ENCODE measurements around the gene KRTAP9-9.
"Not testable (repeated sequence)": the region's sequence is repeated elsewhere in the genome, so short reads cannot be mapped to it uniquely, and the experiment has no call there.

DNA sequence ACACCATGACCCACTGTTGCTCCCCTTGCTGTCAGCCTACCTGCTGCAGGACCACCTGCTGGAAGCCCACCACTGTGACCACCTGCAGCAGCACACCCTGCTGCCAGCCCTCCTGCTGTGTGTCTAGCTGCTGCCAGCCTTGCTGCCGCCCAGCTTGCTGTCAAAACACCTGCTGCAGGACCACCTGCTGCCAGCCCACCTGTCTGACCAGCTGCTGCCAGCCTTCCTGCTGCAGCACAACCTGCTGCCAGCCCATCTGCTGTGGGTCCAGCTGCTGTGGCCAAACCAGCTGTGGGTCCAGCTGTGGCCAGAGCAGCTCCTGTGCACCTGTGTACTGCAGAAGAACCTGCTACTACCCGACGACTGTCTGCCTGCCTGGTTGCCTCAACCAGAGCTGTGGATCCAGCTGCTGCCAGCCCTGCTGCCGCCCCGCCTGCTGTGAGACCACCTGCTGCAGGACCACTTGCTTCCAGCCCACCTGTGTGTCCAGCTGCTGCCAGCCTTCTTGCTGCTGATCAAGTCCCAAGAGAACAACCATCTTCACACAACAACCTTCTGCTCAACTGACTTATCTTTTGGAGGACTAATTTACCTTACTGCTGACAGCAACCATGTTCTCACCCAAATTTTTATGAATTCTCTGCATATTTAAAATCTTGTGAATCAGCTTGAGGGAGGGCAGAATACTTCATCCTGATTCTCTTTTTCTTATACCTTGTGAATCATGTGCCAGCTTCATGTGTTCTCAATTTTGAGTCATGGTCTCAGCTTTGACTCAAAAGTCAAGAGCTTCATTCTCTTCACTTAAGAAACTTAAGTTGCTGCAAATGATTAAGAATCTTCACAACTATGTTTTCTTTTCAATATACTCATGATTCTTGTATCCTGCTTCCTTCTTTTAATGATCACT lies at the start of gene KRTAP9-9:
- not testable (repeated sequence) for TF ChIP-seq CTCF (IDR thresholded peaks at IDR 0.05; ENCODE audit: insufficient read depth, low read depth, low read length); EZH2 (IDR thresholded peaks at IDR 0.05; ENCODE audit: insufficient read depth, low read length)

All from astrocyte (in vitro differentiated cells and primary cell).